NOMO-1 treated with dmso at 0.1 percent for 144 hours (cell line): Measurements from ENCODE around the gene SERPINB12.

Source experiments
- DNase-seq: peaks from one replicate; lab custom pipeline; 2025; ENCODE audit not compliant: unreplicated experiment; lab: John Stamatoyannopoulos, UW

The SERPINB12 gene, protein sequence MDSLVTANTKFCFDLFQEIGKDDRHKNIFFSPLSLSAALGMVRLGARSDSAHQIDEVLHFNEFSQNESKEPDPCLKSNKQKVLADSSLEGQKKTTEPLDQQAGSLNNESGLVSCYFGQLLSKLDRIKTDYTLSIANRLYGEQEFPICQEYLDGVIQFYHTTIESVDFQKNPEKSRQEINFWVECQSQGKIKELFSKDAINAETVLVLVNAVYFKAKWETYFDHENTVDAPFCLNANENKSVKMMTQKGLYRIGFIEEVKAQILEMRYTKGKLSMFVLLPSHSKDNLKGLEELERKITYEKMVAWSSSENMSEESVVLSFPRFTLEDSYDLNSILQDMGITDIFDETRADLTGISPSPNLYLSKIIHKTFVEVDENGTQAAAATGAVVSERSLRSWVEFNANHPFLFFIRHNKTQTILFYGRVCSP

DNA sequence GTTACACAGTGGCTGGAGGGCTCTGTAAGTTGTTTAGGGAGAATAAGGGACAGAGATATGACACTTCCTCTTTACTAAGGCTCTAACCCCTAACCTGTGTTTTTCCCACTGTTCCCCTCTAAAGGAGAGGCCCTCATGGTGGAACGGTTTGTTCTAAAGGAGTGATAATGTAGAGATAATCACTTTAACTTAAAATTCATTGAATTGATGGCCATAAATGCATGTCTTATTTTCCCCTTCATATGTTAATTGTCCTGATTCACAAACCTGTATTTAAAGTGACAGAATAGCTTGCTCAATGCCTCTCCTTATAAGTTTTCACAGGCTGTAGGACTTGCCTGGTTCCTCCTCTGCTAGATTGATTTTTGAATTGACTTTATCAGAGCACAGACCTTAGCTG is at the start of gene SERPINB12:
Gene SERPINB12, plus strand, starts transcription at position 301 of the 400 bp plus-strand sequence. CDS start 13,791 bp downstream, outside the sequence.
- DNase-seq: no peak

DNA sequence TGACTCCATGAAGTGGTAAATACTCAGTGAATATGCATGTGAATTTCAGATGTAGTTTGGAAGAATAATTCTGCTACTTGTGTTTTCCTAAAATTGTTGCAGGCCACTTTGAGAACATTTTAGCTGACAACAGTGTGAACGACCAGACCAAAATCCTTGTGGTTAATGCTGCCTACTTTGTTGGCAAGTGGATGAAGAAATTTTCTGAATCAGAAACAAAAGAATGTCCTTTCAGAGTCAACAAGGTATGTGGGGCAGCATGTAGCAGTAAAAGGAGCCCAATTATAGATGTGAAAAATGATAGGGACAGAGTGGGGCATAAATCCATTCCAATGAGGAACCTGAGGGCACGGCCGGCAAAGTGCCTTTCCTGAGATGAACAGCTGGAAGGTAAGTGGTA is 49.3 kb upstream of the SERPINB12 start:
- no peak for DNase-seq

DNA sequence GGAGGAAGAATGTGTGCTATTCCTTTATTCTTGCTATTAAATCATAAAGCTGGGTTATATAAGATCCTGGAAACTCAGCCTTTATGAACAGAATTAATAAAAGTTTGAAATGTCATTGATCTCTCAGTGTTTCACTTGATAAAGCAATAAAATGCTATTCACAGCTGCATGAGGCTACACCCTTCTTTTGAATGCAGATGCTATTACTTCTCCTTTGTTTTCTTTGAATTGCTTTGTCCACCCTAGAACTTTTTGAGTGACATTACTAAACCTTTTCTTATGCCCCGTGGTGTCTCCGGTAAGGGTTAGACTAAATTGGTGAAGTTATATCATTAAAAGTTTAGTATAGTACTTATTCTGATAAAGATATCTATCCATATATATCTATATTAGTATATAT is 46.5 kb upstream of the SERPINB12 start:
- no peak for DNase-seq

DNA sequence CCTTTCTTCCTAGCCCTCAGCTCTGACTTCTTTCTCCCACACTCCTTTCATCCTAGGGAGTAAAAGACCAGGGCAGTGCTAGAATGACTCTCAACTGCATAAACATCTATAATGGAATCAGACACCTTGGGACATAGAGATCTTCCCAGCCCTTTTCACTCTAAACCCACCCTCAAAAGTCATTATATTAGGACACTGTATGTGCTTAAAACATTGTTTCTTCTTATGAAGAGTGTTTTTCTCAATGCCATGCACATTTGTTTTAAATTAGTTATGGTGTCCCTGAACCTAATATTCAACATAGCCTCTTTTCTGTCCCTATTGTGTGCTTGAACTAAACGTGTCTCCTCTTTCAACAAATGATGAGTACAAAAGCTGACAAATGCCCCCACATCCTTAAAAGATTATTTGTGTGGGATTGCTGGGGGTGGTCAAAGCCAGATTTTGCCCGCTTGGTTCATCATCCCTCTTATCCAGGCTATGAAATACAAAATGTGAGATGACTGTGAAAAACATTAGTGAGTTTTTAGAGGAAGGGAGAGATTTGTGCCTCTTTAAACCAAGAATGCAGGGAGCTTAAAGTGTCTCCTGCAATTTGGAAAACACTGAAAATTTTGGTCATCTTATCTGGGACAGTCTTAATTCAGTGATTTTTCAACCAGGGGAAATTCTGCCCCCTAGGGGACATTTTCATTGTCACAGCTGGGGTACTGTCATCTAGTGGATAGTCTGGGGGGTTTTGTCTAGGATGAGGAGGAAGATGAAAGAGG is 36.4 kb upstream of the SERPINB12 start:
- no peak for DNase-seq

DNA sequence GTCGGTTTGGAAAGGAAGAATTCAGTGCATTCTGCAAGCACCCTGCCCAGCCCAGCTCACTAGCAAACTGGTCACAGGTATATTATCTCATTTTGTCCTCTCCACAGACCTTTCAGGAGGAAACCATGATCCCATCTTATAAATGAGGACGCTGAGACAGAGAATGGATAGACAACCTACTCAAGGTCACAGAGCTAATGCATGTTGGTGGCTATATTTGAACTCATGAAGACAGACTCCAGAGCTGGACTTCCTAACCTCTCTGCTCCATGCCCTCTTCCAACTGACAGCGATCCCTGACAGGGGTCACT is 35.9 kb upstream of the SERPINB12 start:
- no peak for DNase-seq

DNA sequence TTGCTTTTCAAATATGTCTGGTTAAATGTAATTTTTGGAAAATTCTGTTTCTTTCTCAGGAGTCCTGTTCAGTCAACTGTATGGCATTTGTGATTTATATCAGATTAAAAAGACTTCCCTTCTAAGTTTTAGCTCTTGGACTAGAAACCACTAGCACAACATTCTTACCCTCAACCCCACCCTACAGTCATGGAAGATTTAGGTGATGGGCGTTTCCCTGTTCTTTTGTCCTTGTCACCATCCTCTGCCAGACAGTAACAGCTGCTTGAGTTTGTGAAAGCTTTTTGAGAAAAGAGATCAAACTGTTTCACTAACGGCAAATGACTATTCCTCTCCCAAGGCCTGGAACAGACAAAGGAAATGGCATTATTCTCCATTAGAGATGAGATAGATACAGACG is 33.6 kb upstream of the SERPINB12 start:
- DNase-seq: peak; percentile 7

DNA sequence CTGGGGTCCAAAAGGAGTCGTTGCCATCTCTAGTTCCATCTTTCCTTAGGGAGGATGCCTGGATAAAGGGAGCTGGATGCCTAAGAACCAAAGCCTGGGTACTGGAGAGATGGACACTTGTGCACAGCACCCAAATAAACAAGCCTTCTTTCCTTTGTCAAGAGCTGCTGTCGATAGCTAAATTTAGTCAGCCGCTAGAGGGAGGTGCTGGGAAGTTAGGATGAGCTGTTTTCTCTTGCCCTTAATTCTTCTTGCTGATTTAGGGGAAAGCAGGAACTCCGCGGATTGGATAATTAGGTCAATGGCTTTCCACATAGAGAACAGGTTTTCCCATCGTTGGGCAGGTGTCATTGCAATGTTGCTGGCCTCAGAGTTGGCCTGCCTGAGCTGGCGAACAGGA is 30.9 kb upstream of the SERPINB12 start:
- DNase-seq: peak; percentile 23

DNA sequence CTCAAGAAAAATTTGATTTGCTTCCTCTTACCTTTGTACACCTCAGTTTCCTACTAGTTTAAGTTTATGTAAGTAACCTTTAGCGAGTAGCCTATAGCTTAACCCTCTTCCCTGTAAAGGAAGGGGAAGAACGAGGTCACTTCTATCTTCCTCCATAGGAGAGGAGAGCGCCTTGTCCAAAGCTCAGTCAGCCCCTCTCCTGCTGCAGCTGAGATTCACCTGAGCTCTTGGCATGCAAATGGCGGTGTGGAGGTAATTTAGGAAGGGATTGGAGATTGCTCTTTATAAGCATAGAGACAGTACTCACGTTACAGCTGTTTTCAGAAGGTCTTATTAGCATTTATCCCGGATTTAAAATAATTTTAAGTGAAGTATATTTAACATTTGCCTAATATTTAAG is 27.8 kb upstream of the SERPINB12 start:
- DNase-seq: no peak

DNA sequence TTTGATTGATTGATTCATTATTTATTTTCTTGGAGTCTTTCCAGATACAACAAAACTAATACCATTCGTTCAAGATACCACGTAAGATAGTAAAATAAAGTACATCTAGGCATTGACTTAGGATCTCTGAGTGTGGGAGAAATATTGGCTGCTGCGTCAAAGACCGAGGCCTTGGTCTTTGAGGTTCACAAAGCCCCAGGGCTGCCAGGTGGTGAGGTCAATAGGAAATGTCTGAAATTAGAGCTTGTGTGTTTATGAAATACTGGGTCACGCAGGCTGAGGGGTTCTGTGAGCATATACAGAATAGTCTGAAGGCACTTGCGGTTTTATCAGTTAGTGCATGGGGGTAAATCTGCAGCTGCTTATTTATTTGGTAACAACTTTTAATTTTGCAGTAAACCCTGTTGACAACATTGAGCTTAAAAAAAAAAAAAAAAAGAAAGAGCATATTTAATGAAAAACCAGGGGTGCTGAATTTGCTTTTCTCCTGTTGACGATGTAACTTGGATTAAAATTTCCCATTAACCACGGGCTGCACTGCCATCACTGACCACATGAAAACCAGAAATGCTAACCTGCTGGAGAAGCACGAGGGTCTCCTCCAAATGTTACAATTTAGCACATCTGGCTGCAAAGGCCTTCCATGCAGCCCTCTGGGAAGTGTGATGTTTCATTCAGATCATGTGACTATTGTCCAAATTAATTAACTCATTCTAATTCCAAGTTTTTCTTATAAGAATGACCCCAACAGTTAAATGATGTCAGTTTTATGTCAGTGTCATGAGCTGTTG is 27.1 kb upstream of the SERPINB12 start:
- no peak for DNase-seq

DNA sequence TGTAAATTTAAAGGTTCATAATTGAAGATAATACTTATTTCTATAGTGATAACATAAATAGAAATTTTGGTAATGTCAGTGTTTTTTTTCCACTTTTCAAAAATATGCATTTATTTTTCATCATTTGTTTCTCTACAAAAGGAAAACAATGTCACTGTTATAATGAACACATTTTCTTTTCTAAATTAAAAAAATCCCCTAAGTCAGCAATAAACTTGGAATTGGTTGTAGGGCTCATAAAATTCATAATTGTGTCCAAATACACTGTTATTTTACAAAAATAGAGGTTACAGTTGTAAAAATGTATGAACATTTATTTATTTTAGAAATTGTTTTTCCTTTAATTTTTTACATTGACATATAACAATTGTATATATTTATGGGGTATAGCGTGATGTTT is 26.4 kb upstream of the SERPINB12 start:
- DNase-seq: no peak

DNA sequence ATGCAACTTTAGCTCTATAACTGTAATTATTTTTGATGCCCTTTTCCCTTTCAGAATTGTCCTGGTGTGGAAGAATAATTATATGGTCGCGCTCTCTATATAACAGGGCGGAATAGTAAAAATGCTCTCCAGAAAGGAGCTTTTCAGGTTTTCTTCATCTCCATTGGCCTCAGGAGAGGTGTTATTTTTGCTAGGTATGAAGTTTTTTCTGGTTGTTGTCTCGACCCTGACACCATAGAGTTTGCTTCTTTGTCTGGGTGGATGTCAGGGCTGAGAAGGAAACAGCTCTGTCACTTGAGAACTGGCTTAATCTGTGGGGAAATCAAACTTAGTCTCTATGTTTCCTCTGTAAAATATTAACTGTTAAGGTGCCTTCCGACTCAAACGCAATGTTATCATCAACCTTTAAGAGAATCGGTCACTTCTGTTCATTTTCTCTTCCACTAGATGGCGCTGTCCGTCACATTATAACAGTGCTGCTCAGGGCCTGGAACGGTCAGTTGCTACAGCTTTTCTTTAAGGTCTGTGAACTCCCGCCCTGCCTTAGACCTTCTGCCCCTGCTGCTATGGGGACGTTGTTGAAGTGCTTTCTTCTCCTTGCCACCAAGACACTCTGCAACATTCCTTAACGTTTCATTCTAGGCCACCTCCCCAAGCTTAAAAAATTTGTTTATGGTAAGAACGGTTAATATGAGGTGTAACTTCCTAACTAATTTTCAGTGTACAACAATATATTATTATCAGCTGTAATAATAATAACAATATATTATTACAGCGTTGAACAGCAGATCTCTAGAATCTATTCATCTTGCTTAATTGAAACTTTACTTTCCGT is 23.8 kb upstream of the SERPINB12 start:
- peak; percentile 70 for DNase-seq

DNA sequence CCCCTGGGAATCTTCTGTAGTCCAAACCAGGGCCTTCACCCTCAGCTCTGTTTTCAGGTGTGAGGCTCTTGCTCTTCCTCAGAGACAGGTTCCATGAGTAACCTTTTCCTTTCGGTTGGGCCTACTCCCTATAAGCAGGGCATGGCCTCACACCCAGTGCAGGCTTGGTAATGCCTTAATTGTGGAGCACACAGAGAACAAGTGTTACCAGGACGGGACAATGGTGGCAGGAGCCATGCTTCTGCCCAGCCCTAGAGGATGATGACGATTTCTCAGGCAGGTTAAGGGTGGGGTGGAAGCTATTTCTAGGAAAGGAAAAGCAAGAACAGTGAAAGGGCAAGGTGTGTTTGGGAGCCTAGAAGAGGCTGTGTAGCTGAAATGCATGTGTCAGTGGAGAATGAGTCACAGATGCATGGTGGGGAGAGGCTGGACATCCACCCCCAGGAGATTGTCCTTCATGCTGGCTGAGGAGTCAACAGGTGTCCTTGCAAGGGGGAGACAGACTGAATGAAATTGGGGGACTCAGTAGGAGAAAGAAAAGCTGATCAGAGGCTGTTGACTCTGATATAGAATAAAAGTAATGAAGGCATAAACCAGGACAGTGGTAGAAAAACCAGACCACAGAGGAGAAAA is 22.0 kb upstream of the SERPINB12 start:
- no peak for DNase-seq

DNA sequence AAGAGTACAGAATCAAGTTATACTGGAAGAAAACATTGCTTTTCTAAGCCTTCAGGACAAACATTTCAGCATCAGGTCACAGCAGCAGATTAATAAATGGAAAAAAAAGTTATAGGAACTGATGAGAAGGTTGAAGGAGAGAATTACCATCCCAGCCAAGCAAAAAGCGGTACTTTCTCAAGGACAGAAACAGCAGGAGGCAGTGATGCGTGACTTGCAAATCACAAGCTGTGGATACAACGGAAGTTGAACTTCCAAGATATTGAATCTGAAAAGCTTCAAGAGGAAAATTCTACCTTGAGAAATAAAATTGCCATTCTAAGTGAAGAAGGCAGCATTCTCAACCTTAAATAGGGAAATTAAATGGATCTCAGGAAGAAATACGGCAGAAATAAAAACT is 18.5 kb upstream of the SERPINB12 start:
- DNase-seq: no peak

DNA sequence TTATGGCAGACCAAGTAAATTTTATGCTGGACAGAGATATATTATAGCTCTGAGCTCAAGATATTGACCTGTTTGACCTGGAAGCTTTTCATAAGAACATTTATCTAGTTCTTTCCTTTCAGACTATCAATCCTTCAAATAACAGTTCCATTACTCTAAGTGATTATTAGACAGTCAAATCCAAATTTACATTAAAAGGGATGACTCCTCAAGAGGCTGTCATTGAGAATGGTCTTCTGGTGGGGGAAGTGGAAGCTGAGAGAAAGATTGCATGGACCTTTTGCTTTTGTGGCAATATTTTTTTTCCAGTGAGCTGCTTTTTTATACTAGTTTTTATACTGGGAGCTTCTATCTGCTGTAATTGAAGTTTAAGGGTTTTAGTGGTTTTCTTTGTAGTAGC is 14.9 kb upstream of the SERPINB12 start:
- DNase-seq: no peak

DNA sequence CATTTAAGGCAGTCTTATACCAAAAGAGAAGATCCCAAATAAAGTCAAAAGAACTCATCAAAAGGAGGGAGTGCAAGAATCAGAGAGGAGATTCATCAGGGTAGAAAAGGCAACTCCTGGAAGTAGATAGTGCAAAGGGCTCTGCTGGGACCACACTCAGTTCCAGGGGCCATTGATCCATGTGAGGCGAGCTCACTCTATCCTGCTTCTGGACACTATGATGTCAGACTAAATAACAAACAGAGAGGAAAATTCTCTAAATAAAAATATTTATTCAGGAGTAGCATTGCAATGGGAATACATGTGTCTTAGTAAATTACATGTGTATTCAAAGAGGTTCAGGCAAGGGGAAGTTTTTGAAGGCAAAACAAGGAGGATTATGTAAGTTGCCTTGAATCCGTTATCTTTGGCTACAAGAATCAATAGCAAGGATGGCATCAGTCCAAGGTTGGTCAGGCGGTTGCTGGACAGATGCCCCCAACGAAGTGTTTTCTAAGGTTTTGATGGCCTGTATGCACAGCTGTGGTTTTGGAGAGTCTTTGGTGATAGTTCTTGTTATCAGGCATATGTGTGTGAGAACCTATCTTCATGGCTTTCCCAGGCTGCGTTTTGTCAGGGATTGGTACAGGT is 13.2 kb upstream of the SERPINB12 start:
- DNase-seq: no peak

DNA sequence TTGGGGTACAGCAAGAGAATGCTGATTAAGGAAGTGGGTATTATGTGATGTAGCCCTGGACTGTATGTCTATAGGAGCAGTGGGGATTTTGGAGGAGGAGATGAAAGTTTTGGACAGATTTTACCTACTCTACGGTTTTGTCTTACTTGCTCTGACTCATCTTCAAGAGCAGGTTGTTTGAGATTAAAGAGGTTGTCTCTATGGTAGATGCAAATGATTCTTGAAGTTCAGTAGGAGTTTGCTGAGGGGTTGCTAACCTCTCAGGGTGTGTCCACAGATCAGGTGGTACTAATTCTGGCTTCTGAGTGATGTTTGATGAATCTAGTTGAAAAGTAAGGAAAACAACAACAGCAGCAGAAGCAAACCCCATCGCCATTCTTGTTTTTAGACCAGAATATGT is 9.7 kb upstream of the SERPINB12 start:
- no peak for DNase-seq

DNA sequence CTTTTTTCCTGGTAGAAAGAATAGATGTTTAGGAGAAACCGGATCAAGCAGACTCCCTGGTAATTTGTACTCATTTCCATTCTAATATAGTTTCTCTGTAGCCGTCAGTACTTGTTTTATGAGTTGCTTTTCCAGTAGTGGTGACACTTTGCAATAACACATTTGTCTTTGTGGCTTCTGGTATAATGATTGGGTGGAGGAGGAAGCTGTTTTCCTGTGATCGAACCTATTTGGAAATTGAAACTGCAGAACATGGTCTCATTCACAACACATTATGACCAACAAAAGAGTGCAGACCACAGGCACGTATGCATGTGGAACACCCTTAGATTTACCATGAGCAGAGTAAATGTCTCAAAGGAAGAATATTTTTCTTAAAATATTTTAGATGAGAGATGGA is 7.6 kb upstream of the SERPINB12 start:
- DNase-seq: peak; percentile 23

DNA sequence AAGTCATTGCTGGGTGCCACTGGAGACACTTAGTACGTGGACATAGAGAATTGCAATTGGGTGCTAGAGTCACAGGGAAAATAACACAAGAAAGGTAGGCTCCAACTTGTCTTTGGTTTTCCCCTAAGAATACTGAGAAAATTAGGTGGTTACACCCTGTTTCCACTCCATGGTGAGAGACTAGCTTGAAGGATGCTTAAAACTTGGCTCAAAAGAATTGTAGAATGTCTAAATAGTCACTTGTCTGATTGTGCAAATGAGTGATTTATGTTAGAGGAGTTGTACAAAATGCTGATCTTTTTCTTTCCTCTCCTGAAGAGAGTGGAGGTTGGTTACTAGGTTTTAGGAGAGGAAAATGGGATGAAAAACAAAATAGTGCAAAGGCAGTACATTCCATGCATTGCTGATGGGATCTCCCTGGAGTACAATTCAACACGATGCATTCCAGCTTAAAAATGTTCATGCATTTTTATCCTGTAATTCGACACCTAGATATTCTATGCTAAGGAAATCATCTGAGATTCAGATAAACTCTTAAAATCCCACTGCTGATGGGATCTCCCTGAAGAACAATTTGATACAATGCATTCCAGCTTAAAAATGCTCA is 2.2 kb upstream of the SERPINB12 start:
- DNase-seq: no peak

DNA sequence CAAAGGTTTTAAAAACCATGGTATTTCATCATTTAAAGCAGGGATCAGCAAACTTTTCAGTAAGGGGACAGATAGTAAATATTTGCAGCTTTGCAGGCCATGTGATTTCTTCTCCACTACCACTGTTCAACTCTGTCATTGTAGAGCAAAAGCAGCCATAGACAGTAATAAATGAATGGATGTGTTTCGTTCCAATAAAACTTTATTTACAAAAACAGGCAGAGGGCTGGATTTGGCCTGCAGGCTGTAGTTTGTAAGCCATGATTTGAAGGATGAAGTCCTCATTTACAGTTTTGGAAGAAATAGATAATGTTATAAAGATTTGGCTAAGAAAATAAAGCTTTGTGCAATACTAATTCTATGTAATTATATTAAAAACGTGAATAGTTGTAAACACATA is 1.8 kb downstream of the SERPINB12 start:
- DNase-seq: no peak

DNA sequence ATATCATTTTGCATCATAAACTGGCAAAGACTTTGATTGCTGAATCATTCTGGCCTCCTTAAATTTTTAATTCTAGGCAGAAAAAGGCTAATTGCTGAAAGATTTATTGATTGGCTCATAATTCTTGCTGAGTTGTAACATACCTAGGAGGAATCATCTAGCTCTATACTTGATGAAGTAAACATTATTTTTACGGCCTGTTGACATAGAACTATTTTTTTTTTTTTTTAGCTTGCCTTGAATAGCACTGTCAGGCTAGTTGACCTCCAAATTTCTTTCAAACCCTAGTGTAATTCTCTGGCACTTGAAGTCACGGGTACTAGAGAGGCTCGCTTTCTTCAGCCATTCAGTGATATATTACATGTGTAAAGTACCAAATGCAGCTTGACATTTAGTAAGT is 2.8 kb downstream of the SERPINB12 start:
- no peak for DNase-seq
